HL-60/S4 treated with phorbol 12-myristate 13-acetate at 8.2 ng/mL for 4 days and 3 days (cell line): ENCODE measurements around the gene PPP1R9B.

Experiments
- in situ Hi-C: fragments of 300-500 bp; cut with MboI; formaldehyde crosslinking; loops from 2 replicates; pipeline ENCODE4 v1.15.0; 2022; ENCODE audit warnings: low sequenced_read_pairs

The PPP1R9B gene

DNA sequence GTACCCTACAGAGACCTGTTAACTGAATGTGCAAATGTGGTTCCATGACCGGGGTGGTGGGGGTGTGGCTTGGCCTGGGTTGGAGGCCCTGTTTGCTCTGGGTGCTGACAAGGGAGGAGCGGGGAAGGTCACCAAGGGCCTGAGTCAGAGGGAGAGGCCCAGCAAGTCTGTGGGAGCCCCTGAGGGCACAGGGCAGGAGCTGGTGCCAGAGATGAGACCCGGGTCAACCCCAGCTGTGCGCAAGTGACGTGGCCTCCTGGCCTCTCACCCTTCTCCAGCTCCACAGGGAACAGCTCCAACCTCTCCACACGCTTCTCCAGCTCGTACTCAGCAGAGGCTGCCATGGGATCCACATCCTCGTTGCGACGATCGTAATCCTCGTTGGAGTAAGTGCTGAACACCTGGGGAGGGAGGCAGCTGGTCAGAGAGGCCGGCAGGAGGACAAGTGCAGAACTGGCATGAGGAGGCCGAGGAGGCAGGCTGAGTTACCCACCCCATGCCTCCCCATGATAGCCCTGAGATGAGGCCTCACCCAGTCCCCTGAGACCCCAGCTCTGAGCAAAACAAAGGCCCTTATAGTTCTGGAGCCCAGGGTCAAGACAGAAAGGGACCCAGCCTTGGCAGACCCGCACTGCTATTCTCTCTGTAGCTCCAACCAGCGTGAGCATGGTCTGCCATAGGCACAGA lies 5.5 kb downstream of the PPP1R9B start:
- in situ Hi-C loops: no loop called here

DNA sequence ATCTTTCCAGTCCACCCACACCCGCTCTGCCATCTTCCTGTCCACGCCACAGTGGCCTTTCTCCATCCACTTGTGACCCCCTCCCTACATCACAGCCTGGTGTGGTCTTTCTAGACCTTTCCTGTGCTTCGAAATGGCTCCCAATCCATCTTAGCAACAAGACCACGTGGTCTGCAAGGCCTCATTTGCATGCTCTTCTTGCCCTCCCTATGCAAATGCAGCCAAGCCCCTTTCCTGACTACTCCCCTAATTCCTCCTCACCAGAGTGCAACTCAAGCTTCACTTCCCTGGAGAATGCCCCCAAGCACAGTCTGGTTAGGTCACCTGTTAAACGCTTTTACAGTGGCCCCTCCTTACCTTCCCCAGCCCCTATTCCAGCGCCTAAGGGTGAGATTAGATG lies 6.1 kb downstream of the PPP1R9B start:
- in situ Hi-C loops: no loop called here

DNA sequence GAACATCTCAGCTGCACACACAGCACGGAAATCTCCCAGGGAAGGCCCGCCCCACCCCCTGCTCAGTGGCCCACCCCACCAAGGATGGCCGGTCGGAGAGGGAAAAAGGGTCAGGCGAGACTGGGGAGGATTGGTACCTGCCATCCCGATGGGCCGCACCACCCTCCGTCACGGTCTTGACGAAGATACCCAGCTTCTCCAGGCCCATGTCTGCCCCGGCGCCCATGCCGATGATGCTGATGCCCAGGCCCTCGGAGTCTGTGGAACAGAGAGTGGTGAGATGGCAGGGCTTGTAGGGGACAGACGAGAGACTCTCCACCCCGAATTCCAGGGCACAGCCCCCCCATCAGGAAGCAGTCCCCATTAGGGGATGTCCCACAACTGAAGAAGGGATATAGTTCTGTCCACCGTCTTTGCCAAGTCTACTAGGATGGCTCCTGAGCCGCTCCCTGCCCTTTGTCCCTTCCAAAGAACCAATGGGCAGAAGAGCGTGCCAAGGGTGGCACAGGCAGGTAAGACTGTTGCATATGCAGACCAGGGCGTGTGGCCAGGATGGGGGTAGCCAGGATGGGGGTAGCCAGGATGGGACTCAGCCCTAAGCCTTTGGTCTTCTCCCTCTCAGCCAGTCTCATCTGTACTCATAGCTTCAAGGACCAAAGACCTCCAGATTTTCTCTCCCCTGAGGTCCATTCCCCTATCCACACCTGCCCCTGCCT lies 6.9 kb downstream of the PPP1R9B start:
- in situ Hi-C loops: no loop called here

DNA sequence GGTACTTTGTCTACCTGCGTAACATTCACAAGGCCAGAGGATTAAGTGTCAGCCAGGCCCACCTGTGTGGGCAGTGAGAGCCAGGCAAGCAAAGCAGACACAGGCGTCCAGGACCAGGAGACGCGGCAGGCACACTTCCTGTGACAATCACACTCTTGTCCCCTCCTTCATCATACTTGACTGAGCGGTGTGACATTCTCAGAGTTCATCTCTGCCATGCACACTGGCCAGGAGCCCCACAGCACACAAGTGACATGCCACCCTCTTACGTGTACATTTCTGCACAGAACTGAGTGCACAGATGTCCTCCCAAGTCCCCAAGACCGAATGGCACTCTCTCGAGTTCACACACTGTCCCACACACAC lies 8.7 kb downstream of the PPP1R9B start:
- in situ Hi-C loops: no loop called here

DNA sequence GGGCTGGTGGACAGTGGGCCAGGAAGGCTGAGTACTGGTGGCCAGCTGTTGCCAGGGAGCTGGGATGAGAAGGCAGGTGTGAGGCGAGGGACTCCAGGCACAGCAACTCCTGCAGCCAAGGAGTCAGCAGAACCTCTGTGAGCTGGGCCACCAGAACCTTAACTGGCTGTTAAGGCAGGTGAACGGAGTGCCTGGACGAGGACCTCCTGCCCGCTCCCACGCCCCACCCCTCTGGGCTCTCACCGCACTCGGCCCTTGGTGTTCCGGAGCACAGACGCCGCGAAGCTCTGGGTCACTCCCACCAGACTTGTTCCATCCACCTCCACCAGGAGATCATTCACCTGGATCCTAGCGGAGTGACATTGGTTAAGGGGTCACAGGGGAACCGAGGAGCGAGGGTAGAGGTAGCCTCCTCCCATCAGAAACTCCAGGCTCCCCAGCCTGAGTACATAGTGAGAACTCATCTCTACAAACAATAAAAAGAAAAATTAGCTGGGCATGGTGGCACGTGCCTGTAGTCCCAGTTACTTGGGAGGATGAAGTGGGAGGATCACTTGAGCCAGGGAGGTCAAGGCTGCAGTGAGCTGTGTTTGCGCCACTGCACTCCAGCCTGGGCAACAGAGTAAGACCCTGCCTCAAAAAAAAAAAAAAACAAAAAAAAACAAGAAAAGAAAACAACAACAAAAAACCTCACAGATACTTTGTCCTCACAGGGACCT lies 9.3 kb downstream of the PPP1R9B start:
- in situ Hi-C loops: no loop called here

DNA sequence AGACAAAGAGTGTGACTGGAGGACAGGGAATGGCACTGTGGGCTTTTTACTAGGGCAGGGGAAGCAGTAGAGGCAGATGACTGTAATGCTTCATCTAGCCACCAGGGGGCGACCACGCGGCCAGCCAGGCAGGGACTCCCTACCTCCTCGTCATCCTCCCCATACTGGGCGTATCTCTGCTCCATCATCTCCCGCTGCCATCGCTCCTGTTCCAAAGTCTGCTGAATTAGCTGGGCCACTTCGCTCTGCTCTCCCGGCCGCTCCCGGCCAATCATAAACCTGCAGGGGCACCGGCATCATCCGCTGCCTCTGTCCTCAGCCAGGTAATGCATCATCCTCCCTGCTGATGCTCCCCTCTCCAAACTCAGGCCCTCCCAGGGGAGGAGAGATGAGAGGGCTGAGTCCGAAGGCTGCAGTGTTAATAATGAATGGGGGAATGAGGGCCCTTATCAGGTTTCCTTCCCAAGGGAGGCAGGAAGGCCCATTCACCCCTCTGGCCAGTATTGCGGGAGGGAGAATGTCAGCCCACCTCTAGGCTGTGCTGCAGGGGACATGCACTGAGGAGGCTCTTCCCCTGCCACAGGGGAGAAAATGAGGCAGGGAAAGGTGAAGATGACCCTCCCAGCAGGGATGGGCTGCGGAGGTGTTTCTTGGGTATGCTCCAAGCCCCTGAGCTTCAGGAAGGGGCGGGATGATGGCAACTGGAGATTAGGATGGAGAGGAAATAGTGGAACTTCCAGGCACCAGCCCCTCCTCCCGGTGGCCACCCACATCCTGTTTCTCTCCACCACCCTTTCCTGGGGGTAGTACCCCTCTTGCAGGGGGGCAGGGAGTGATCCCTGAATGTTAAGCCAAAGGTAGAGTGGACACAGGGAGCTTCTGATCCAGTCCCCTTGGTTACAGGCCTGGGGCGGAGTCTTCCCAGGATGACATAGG lies 10.3 kb downstream of the PPP1R9B start:
- in situ Hi-C loops: no loop called here

DNA sequence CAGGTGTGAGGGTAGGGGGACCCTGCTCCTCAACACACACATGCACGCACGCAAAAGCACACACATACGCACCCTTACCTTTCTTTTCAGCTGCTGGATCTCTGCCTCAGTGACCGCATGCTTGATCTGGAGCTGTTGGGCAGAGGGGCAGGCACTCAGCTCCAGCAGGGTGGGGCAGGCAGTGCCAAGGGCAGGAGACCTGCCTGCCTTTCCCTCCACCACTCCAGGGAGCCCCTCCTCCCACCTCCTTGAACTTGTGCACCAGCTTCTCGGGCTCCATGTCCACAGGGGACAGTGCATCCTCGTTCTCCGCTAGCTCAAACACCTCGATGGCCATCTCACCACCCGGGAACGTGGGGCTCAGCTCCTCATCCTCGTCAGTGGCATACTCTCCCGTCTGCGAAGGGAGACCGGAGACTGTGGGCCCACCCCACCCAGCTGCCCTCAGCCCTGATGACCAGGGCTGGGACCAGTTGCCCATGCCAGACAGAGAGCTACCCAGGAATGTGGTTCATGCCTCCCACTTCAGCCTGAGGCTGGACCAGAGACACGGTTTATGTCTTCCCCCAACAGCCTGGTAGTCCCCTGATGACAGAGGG lies 11.2 kb downstream of the PPP1R9B start:
- in situ Hi-C loops: no loop called here

DNA sequence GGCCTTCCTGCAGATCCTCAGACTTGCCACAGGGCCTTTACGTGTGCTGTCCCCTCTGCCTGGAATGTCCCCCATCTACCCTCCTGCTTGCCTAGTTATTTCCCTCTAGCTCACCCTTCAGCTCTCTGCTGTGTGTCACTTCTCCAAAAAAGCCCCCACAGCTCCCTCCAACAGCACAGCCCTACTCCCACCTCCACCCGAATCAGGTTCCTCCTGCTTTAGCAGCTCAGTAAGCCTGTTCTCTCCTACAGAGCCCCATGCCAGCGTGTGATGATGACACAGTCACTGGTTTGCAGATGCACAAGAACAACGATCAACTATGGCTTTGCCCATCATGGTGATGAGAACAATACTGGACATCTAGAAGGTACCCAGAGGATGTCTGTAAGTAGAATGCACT lies 13.4 kb downstream of the PPP1R9B start:
- in situ Hi-C loops: no loop called here

DNA sequence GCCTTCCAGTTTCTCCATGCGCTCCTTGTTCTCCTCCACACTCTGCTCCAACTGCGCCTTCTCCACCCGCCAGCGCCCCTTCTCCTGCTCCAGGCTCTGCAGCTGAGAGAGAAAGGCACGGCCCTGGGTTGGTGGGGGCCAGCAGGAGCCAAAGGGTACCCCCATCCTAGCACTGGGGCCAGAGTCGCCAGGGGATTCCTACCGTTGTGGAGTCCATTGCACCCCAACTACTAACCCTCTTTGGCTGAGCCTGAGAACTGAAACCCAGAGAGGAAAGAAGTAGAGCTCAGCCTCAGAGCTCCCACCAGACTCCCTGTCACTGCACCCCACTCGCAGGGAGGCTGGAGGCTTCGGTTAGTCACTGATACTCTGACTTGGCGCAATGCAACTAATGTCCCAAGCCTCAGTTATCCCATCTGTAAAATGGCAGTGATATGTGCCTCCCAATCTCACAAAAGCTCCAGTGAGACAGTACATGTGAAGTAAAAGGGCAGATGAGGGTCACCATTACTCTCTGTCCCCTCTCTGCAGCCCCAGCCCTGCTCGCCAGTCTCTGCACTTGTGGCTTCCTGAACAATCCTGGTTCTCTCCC lies 14.3 kb downstream of the PPP1R9B start:
- in situ Hi-C loops: no loop called here

DNA sequence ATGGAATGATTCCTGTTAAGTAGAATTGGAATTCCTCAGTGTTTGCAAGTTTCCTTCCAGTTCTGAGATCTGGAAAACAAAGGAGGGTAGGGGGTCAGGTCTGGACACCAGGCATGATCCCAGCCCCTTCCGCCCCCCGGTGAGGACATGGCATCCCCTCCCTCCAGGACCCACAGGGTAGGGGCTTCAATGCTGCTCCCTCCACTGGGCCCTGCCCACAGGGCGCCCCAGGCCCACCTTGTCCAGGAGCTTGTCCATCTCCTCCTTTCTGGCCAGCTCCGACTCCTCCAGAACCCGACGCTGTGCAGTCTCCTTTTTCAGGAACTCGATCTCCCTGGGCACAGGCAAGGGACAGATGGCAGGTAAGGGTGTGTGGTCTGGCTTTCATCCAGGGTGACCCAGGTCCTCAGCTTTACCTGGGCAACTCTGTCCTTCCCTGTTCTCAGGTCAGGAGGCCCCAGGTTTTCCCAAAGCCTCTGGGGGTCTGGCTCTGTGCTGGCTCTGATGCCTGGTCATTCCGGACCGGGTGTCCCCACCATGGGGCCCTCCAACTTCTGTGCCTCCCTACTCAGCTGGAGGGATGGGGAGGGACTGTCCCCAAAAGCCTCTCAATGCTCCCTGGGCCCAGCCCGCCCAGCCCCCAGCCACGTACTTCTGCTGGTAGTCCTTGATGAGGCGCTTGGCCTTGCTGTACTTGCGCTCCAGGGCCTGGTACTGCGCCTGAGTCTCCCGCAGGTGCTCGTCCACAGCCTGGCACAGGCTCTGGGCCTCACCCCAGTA lies 15.0 kb downstream of the PPP1R9B start:
- in situ Hi-C loops: no loop called here

DNA sequence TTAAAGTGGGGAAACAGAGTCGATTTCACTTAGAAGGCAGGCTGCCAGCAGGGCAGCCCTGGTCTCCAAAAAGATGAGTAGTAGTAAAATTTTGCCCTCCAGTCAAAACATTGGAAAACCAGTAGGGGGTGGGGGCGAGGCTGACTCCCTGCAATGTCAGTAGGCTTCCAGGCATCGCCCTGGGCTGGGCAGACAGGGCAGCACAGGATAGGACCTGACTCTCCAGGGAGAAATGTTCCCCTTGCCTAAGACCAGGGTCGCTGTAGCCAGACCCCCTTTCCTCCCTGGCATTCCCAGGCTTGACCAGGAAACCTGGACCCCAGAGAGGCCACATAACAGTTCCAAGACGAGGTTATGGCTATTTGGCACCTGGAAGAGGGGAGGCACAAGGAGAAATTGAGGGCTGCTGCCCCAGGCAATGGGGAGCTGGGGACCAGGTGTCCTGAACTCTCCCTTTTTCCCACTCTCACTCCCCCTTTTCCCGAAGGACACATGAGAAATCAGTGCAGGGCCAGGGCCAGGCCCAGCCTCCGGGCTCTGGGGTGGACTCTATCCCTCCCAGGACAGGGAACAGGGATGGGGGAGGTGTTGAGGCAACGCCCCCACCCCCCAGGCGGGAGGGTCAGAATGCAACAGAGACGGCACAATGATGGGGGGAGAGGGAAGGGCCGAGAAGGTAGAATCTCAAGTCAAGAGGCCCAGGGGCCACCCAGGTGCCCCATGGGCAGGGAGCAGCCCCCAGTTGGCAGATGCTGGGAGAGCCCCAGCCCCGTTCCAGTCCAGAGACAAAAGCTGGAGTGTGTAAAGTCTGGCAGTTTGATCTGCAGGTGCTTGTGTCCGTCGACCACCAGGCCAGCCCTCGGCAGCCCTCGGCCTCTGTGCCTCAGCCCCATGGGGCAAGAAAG lies 16.0 kb downstream of the PPP1R9B start:
- in situ Hi-C loops: no loop called here

DNA sequence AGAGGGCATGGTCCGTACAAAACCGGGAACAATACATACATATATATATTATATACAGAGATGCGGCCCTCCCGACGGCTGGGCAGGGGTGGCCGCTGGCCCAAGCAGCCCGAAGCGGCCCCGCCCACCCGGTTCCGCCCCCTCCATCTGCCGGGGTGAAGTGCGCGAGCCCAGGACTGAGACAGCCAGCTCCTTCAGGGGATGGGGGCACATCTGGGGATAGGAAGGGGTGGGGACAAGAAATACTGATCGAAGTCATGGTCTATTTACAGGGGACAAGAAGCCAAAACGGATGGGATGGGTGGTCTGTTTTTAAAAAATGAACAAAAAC lies 16.7 kb downstream of the PPP1R9B start:
- in situ Hi-C loops: no loop called here

DNA sequence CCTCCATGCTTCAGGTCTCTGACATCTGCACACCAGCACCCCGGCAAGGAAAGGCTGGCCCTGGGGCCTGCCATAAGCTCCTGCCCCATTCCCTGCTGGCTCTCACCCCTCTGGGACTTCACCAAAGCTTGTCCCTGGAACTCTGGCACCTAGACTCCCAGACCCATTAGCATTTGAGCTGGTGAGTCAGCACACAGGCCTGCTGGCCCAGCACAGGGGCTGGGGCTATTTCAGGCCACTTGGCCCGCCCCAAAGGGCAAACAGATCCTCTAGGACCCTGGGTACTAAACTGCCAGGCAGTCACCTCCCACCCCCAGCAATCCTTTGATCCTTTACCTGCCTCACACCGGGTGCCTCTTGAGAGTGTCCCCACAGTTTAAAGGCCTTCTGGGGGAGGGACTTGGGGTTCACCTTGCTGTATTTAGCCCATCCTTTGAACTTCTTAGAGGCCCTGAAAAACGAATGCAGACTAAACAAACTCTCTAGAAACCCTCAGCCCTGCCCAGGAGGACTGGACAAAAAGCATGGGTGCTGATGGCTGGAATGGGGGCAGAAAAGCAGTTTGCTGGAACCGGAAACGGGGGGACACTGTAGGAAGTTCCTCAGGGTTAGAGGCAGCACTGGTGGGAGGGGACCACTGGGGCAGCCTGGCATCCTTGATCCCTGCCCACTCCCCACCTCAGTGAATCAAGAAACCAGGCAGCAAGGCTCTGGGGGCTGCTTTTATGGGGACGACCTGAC lies 17.3 kb downstream of the PPP1R9B start:
- in situ Hi-C loops: no loop called here

DNA sequence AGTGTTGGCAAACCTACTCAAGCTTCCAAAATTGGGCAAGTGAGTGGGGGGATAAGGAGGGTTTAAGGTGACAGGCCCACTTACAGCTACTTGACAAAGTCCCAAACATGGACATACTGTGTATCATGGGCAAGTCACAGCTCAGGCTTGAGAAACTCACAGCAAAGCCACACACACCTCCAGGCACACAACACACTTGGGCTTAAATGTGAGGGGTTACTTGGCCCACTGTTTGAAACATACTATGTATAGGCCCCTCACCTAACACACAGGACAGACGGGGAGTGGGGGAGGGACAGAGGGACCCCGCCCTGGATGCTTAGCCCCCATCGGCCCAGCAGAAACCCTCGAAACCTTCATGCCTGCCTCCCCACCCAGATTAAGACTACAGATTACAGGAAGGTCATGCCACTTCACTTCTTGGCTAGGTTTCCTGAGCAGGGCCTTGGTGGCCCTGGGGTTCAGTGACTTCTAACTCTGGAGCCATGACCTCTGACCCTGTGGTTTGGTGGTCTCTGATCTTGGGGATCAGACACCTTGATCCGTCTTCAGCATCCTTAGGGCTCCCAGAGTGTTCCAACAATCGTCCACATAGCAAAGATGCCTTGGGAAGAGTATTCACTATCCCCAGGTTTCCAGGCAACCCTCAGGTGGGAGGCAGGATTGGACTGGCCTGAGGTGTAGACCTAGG lies 18.2 kb downstream of the PPP1R9B start:
- in situ Hi-C loops: no loop called here

DNA sequence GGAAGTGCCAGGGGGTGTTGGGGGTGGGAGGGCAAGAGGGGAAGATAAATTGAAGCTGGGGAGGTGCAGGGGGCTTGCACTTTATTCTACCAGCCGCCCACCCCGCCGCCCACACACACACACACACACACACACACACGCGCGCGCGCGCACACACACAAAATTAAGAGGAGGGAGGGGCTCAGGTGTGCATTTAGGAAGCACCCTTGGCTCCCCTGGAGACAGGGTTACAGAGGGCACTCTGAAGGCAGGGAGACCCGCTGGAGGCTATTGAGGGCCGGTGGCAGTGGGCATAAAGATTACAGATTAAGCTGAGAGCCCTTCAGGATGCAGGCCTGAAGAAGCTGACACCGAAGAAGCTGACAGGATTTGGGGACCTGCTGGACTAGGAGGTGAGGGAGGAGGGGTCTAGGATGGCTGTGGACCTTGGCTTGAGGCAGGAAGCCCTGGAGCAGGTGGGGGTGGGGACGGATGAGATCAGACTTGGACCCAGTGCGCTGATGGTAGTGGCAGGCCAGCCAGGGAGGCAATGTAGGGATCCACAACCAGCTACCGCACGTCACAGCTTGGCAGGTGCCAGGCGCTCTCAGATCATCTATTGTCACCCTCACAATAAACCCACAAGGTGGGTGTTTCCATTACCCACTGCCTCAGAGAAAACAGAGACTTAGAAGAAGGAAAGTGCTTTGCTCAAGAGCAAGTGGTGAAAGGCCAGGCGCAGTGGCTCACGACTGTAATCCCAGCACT lies 19.7 kb downstream of the PPP1R9B start:
- in situ Hi-C loops: no loop called here

DNA sequence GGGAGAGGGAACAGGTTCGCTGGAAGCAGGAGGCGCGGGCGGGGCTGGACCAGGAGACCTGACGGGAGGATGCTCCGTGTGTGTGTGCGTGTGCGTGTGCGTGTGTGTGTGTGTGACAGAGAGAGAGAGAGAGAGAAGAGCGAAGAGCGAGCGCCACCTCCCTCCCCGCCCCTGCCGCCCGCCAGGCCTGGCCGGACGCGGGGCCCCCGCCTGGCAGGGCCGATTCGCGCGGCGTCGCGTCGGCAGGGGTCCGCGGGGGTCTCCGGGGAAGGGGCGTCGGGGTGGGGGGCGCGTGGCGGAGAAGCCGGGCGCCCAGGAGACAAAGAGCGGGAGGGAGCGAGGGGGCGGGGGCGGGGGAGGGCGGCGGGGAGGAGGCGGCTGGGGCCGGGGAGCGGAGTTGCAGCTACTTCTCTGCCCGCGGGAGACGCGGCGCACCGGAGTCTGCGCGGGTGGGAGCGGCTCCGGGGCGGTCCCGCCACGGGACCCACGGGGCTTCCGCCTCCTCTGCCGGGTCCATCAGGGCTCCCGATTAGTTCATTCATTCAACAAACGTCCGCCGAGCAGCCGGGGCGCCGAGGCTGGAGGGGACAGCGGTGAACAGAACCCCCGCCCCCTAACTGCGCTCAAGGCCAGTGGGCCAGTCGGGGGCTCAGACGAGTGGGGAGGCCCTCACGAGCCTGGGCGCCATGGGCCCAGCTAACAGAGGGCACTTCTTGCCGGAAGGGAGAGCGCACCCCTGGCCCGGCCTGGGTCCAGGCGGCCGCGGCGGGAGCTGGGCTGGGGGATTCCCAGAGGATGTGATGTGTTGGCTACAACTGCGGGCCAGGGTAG lies 20.5 kb downstream of the PPP1R9B start, which contains the start of gene SAMD14:
Gene SAMD14, minus strand, starts transcription at position 433 of the 831 bp plus-strand sequence. CDS start 5,201 bp downstream, outside the sequence.
- in situ Hi-C loops: no loop called here
